ENCODE measurements around the gene CASD1. TPM values are rescaled to one million over a fixed set of nuclear protein-coding genes. Genes with fewer than 3 reads are reported as not detected.

CASD1 gene
- total RNA-seq, 1 donor, result 18.7 TPM

- DNase-seq (ENCODE audit: low read depth), result no peak
- no peak overlapping the region for H3K4me3 ChIP-seq (ENCODE audit: low read depth, low read length)
- TF ChIP-seq, protein P1, sequence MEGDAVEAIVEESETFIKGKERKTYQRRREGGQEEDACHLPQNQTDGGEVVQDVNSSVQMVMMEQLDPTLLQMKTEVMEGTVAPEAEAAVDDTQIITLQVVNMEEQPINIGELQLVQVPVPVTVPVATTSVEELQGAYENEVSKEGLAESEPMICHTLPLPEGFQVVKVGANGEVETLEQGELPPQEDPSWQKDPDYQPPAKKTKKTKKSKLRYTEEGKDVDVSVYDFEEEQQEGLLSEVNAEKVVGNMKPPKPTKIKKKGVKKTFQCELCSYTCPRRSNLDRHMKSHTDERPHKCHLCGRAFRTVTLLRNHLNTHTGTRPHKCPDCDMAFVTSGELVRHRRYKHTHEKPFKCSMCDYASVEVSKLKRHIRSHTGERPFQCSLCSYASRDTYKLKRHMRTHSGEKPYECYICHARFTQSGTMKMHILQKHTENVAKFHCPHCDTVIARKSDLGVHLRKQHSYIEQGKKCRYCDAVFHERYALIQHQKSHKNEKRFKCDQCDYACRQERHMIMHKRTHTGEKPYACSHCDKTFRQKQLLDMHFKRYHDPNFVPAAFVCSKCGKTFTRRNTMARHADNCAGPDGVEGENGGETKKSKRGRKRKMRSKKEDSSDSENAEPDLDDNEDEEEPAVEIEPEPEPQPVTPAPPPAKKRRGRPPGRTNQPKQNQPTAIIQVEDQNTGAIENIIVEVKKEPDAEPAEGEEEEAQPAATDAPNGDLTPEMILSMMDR (IDR thresholded peaks at IDR 0.05; ENCODE audit: insufficient read depth, low read length), result no peak
Observed at GRCh38 chr7:94575646-94576045, 66.0 kb downstream of the CASD1 start.

GRCh38 chr7:94576316-94576715 lies 66.7 kb downstream of the CASD1 start:
- TF ChIP-seq, protein P1 (IDR thresholded peaks at IDR 0.05; ENCODE audit: insufficient read depth, low read length), result no peak
- no peak overlapping the region for H3K4me3 ChIP-seq (ENCODE audit: low read depth, low read length)
- DNase-seq (ENCODE audit: low read depth), result no peak

- TF ChIP-seq, protein P1 (IDR thresholded peaks at IDR 0.05; ENCODE audit: insufficient read depth, low read length), result no peak
- no peak overlapping the region for H3K4me3 ChIP-seq (ENCODE audit: low read depth, low read length)
- no peak for DNase-seq (ENCODE audit: low read depth)
Observed at GRCh38 chr7:94577357-94577756, 67.7 kb downstream of the CASD1 start.

GRCh38 chr7:94578614-94579013 lies 69.0 kb downstream of the CASD1 start:
- DNase-seq (ENCODE audit: low read depth), result no peak
- no peak overlapping the region for H3K4me3 ChIP-seq (ENCODE audit: low read depth, low read length)
- TF ChIP-seq, protein P1 (IDR thresholded peaks at IDR 0.05; ENCODE audit: insufficient read depth, low read length), result no peak

DNA sequence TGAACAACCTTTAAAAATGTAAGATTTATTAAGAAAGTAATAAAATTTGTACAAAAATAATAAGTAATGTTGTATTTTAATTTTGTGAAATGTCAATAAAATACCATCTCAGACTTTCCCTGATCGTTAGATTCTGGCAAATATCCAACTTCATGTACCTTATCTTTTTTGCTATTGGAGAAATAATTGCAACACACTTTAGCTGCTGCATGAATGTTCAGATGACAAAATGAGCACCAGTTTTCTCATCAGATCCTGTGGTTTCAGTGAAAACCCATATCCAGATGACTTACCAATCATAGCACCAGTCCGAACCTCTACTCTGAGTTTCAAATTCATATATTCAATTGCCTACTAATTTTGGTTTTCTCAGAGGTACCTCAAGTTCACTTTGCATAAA lies 69.9 kb downstream of the CASD1 start:
- TF ChIP-seq, protein P1 (IDR thresholded peaks at IDR 0.05; ENCODE audit: insufficient read depth, low read length), result no peak
- no peak for DNase-seq (ENCODE audit: low read depth)
- no peak overlapping the region for H3K4me3 ChIP-seq (ENCODE audit: low read depth, low read length)

GRCh38 chr7:94580601-94581000 lies 71.0 kb downstream of the CASD1 start:
- TF ChIP-seq, protein P1 (IDR thresholded peaks at IDR 0.05; ENCODE audit: insufficient read depth, low read length), result no peak
- peak; percentile 14 for DNase-seq (ENCODE audit: low read depth)
- no peak overlapping the region for H3K4me3 ChIP-seq (ENCODE audit: low read depth, low read length)

DNA sequence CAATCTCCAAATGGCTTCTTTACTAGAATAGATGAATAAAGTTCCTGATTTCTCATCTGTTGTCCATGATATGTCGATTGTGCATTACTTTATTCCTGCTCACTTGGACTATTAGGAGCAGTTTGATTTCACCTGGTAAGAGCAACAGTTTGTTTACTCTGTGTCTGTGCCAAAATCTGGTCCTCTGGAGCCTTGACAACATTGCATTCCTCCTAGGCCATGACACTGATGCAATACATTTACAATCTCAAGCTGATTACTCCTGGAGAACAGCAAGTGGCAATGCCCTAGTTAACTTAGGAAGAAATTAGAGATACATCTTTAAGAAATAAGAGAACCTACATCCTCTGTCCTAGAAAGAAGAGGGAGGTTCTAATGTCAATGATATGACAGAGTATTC lies 74.5 kb downstream of the CASD1 start:
- peak; percentile 71 for DNase-seq (ENCODE audit: low read depth)
- TF ChIP-seq, protein P1 (IDR thresholded peaks at IDR 0.05; ENCODE audit: insufficient read depth, low read length), result no peak

More for the DNA sequence above, 74.5 kb downstream of the CASD1 start:
- H3K4me3 ChIP-seq (ENCODE audit: low read depth, low read length), result no peak overlapping the region

Measured in fibroblast of the aortic adventitia (primary cell).